ENCODE data around the gene C8B. TPM values are rescaled to one million over a fixed set of nuclear protein-coding genes. Genes with fewer than 3 reads are reported as not detected.

The C8B gene
- polyA plus RNA-seq, 1 donor = not detected

DNA sequence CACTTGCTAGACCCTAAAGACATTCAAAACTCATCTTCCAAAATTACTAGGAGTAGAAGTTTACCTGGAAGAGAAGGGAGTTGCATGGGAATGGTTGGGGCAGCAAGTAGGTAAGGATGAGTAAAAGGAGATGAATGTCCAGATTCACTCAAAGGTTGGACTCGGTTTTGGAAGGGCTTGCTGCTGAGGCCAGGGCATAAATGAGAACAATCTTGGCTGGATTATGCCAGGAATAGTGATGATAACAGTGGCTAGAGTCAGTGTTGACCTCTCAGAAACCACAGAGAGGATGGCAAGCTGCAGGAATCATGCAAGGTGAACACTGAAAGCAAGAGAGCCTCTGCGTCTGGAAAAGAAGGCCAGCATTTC, 67.8 kb downstream of the C8B start:
- DNase-seq = no peak

DNA sequence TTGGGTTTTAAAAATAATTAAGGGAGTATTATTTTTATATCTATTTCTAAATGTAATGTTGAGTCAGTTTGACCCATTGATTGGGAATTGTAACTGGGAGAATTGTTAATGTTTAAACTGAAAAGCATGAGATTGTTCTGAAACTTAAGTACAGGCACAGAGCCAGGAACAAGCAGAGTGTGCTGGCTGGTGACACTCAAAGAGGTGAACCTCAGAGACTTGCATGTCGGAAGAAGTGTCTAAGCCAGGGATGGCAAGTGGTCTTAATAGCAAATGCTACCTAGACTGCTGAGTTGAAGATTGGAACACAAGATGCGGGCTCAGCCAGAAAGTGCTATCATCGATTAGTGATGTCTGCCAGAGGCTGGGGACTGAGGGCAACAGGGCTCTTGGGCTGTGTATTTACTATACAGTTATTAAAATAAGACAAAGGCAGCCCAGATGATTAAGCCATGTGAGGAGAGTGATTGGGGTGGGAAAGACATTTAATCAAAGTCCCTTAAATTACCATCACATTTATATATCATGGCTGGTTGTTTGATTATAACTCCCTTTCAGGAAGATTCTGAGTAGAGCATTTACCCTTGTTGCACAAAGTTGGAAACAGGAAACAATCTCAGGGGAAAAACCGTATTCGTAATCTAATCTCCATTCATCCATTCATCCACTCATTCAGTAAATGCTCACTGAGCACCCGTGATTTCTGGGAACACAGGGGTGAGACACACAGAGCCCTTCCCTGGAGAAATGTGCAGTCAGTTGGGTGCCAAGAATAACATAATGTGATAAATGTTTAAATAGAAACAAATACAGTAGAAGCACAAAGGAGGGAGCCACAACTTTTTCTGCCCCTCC, 68.4 kb downstream of the C8B start:
- DNase-seq = no peak

DNA sequence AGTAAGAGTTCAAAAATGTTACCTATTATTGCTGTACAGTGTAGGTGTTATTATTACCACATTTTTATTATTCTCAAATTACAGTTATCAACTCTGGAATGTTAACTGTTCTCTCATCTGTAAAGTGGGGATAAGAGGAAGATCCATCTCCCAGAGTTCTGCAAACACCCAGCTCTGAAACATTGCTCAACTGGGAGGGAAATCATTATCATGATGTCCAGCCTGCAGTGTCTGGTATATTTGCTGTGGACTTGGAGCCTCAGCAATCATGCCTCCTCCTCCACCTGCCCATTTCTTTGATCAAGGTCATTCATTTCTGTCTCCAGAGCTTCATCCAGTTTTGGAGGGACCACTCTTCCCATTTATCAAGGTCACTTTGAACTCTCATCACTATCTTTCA, 71.8 kb downstream of the C8B start:
- DNase-seq = no peak

DNA sequence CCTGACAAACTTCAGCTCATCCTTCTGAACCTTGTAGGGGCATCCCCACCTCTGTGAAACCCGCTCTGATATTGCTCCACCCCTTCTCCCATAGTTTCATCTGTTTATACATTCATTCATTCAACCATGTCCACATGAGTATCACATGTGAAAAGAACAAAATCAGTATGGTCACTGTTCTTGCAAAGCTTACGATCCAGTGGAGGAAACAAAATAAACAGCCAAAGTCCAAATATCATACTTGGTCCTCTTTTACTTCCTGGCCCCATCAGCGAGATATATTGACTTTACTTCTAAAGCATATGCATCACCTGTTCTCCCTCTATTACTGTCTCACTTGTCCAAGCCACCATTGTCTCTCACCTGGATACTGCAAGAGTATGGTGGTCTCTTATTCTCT, 75.6 kb downstream of the C8B start:
- DNase-seq = no peak

DNA sequence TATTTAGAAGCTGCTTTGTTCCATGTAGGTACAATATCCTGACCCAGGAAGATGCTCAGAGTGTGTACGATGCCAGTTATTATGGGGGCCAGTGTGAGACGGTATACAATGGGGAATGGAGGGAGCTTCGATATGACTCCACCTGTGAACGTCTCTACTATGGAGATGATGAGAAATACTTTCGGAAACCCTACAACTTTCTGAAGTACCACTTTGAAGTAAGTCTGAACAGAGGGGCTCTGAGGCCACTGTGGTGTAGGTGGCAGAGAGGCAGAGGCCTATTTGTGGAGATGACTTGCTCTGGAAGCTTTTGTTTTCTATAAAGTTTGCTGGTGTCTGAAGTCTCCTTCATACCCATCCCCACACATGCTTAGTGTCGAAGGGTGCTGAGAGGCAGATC, 84.4 kb downstream of the C8B start:
- no peak for DNase-seq

DNA sequence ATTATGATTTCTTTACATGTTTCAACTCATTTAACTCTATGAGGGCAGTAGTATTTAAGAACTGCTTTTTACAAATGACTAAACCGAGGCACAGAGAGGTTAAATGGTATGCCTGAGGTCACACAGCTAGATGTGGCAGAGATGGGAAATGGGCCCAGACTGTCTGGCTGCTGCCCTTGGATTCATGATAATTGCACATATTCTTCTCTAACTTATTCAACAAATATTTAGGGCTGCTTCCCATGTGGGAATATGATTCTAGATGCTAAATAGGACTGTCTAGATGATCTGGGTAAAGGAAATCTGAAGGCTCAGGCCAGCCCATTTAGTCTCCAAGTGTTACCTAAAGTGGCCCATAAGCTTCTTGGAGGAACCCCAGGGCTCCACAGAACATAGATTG, 85.0 kb downstream of the C8B start:
- no peak for DNase-seq

Other genes starting within 250 kb of the C8B start
- gene FYB2, start 146.6 kb downstream of the C8B start, polyA plus RNA-seq (ENCODE audit: insufficient read length) = 0.90 TPM
- not detected for gene C8A, start 111.2 kb downstream of the C8B start, polyA plus RNA-seq (ENCODE audit: insufficient read length)